ENCODE results near the gene MCRS1.

The MCRS1 gene

DNA sequence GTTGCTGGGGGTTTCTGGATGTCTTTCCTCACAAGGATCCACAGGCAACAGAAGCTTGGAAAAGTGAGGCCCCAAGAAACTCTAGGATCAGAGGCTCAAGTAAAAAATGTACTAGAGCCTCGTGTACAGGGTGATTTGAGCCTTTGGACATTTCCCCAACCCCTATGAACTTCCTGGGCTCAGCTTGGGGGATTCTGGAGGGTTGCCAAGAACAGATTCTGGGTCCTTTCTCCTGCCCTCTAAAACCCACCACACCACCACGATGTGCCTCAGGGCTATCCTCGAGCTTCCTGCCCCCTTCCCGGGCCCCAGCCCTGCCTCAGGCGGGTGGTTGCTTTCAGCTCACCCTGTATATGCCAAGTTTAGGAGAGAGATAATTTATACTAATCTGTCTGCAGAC is 36.9 kb upstream of the MCRS1 start:
- TF ChIP-seq, protein P1, sequence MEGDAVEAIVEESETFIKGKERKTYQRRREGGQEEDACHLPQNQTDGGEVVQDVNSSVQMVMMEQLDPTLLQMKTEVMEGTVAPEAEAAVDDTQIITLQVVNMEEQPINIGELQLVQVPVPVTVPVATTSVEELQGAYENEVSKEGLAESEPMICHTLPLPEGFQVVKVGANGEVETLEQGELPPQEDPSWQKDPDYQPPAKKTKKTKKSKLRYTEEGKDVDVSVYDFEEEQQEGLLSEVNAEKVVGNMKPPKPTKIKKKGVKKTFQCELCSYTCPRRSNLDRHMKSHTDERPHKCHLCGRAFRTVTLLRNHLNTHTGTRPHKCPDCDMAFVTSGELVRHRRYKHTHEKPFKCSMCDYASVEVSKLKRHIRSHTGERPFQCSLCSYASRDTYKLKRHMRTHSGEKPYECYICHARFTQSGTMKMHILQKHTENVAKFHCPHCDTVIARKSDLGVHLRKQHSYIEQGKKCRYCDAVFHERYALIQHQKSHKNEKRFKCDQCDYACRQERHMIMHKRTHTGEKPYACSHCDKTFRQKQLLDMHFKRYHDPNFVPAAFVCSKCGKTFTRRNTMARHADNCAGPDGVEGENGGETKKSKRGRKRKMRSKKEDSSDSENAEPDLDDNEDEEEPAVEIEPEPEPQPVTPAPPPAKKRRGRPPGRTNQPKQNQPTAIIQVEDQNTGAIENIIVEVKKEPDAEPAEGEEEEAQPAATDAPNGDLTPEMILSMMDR (IDR thresholded peaks at IDR 0.05; ENCODE audit: low read length, missing control alignments) = no peak
- H3K4me3 ChIP-seq (replicated peaks; ENCODE audit: low read depth, low read length) = no peak overlapping the region
- DNase-seq (ENCODE audit: low read depth) = no peak

DNA sequence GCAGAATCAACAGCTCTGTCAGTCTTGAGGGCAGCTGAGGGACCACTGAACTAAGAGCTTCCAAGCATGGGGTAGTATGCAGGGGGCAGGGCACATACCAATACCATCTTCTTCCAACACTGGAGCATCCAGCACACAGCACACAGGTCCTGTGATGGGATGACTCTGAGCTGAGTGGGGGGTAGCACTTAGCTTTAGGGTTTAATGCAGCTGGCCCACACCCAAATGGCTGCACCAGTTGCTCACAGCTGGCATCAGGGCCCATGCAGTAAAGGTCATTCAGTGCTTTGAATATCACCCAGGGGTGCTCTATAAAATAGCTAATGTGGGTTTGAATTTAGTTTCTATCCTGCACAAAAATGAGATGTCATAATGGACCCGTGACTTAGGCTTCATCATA is 35.8 kb upstream of the MCRS1 start:
- no peak for DNase-seq (ENCODE audit: low read depth)
- TF ChIP-seq, protein P1 (IDR thresholded peaks at IDR 0.05; ENCODE audit: low read length, missing control alignments) = no peak

DNA sequence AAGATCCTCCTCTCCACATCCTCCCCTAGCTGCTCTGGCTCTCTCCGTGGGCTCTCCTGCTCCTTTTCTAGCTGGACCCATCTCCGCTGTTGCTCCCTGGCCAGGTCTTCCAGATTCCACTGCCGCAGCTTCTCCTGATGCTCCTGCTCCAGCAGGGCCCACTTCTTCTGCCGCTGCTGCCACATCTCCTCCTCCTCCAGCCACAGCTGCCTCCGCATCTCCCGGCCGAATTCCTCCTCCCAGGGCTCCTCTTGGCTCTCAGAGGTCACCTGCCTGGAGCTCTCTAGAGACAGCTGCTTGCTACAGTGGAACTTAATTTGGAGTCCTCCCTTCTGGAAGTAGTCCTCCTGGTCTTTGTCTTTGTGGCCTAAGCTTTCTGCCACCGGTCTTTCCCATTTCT is 32.0 kb upstream of the MCRS1 start:
- TF ChIP-seq, protein P1 (IDR thresholded peaks at IDR 0.05; ENCODE audit: low read length, missing control alignments) = no peak
- DNase-seq (ENCODE audit: low read depth) = no peak
- no peak overlapping the region for H3K4me3 ChIP-seq (replicated peaks; ENCODE audit: low read depth, low read length)

More for the DNA sequence above, 35.8 kb upstream of the MCRS1 start:
- H3K4me3 ChIP-seq (replicated peaks; ENCODE audit: low read depth, low read length) = no peak overlapping the region

DNA sequence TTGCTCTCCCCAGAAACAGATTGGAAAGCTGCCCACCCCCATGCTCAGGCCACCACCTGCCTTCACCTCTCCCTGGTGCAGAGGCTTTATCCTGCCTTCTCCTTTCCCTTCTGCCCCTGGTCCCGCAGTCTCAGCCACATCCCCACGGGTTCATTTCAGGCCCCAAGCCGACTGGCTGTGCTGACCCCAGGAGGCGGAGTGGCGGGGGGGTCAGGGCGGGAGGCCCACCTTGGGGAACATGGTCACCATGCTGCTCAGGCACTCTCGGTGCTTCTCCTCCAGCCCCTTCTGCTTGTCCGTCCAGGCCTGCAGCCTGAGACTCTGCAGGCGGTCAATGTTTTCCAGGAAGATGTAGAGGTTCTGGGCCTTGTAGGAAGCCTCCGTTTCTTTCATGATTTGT is 30.6 kb upstream of the MCRS1 start:
- H3K4me3 ChIP-seq (replicated peaks; ENCODE audit: low read depth, low read length) = no peak overlapping the region
- DNase-seq (ENCODE audit: low read depth) = no peak
- TF ChIP-seq, protein P1 (IDR thresholded peaks at IDR 0.05; ENCODE audit: low read length, missing control alignments) = no peak

DNA sequence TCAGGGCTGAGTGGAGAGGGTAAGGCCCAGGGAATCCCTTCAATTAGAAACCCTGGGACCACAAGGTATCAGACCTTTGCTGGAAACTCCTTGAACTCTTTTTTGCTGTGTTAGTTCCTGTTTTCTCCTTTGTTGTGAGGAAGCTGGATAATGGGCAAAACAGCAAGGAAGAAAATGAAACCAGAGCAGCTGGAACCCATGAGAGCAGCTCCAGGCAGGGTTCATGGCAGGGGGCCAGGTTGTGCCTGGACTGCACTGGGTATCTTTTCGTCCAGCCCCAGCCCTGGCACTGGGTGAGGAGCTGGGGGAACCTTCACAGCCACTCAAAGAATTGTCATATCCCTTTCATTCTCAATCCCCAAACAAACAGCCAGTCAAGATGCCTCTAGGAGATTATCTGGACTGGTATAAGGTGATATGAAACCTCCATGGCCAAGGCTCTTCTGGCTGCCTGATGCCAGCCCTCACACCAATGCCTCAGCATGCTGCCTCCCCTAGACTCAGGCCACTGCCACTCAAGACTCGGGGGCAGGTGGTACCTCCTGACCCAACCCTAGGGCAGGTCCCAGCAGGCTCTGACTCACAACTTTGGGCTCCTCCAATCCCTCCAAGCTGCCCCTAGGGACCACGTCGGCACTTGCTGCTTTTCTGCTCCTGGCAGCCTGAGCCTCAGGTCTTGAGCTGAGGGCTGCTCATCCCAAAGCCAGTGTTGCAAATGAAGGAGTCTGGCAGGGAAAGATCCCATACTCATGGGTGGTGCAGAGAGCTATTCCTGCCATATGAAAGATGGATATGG is 21.0 kb upstream of the MCRS1 start:
- TF ChIP-seq, protein P1 (IDR thresholded peaks at IDR 0.05; ENCODE audit: low read length, missing control alignments) = no peak
- no peak overlapping the region for H3K4me3 ChIP-seq (replicated peaks; ENCODE audit: low read depth, low read length)
- DNase-seq (ENCODE audit: low read depth) = no peak

DNA sequence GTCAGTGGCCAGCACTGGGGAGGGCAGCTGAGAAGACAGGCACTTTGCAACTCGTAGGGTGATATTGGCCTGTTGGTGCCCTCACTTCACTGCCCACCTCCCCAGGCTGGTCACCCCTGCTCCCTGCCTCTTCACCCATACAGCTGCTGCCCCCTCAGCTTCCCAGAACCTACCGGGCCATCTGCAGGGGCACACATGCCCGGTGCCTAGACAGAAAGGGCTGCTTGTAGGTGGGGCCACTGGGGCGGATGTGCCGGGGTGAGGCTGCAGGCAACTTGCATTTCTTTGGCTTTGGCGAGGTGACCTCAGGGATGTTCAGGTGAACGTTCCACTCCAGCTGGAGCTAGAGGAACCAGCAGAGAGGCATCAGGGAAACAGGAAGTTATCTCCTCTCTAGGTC is 20.3 kb upstream of the MCRS1 start:
- no peak overlapping the region for H3K4me3 ChIP-seq (replicated peaks; ENCODE audit: low read depth, low read length)
- TF ChIP-seq, protein P1 (IDR thresholded peaks at IDR 0.05; ENCODE audit: low read length, missing control alignments) = no peak
- no peak for DNase-seq (ENCODE audit: low read depth)
